ENCODE measurements around the gene CALN1. TPM values are rescaled to one million over a fixed set of nuclear protein-coding genes. Genes with fewer than 3 reads are reported as not detected.

Gene CALN1
- total and polyA plus RNA-seq, 12 donors, result not detected

- intact Hi-C loops (cut with DNase I), result no loop called here
- H3K27ac ChIP-seq, result no peak overlapping the region
- no peaks in the 10 kb centered on the region for H3K4me1 ChIP-seq
- no peaks in the 10 kb centered on the region for H3K36me3 ChIP-seq
- WGBS, 2 donors, result 64 to 76% methylated on average over 5 of the region's 5 CpGs
- H3K9me3 ChIP-seq, result no peaks in the 10 kb centered on the region
- no peak overlapping the region for H3K4me3 ChIP-seq
- TF ChIP-seq, protein P1, sequence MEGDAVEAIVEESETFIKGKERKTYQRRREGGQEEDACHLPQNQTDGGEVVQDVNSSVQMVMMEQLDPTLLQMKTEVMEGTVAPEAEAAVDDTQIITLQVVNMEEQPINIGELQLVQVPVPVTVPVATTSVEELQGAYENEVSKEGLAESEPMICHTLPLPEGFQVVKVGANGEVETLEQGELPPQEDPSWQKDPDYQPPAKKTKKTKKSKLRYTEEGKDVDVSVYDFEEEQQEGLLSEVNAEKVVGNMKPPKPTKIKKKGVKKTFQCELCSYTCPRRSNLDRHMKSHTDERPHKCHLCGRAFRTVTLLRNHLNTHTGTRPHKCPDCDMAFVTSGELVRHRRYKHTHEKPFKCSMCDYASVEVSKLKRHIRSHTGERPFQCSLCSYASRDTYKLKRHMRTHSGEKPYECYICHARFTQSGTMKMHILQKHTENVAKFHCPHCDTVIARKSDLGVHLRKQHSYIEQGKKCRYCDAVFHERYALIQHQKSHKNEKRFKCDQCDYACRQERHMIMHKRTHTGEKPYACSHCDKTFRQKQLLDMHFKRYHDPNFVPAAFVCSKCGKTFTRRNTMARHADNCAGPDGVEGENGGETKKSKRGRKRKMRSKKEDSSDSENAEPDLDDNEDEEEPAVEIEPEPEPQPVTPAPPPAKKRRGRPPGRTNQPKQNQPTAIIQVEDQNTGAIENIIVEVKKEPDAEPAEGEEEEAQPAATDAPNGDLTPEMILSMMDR (IDR thresholded peaks at IDR 0.05), result no peak
- peaks cover 0 to 9% (median 0%) of the 10 kb centered on the region in 7 donors for H3K27me3 ChIP-seq
- DNase-seq (no peak), ATAC-seq (no peak)
Observed at GRCh38 chr7:72313906-72314305, 98.2 kb downstream of the CALN1 start.

GRCh38 chr7:72310301-72310700 is 101.8 kb downstream of the CALN1 start:
- intact Hi-C loops (cut with DNase I), result no loop called here
- Histone ChIP-seq H3K9me3 (no peaks in the 10 kb centered on the region), H3K4me1 (no peaks in the 10 kb centered on the region), H3K4me3 (no peak overlapping the region), H3K27ac (no peak overlapping the region), H3K27me3 (peaks cover 0 to 23% (median 0%) of the 10 kb centered on the region in 7 donors), H3K36me3 (no peaks in the 10 kb centered on the region)
- 71 to 82% methylated on average over 4 of the region's 4 CpGs for WGBS, 2 donors
- TF ChIP-seq, protein P1 (IDR thresholded peaks at IDR 0.05), result no peak
- no peak for DNase-seq
- ATAC-seq, result no peak

- DNase-seq (no peak), ATAC-seq (no peak)
Observed at GRCh38 chr7:72309476-72309875, 102.7 kb downstream of the CALN1 start.

DNA sequence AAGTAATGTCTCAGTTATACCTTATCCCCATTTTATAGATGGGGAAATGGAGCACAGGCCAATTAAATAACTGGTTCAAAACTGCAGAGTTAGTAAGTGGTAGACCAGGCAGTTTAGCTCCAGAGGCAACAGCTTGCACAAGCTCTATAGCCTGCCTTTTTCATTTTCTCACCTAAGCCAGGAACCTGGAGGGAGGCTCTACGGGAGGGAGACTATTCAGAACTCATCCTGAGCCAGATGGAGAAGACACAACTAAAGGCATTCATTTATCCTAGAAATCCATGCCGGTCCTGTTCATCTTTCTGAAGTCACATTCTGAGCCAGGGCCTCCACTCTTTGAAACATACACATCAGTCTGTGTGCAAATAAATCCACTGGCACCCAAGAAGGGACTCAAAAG is 103.2 kb downstream of the CALN1 start:
- 77 to 85% methylated on average over 2 of the region's 2 CpGs for whole genome bisulfite sequencing, 2 donors
- no peak overlapping the region for H3K4me3 ChIP-seq
- no peak for DNase-seq
- peaks cover 0 to 23% (median 0%) of the 10 kb centered on the region in 7 donors for H3K27me3 ChIP-seq
- no peaks in the 10 kb centered on the region for H3K4me1 ChIP-seq
- no peak for ATAC-seq
- H3K27ac ChIP-seq, result no peak overlapping the region
- TF ChIP-seq, protein P1 (IDR thresholded peaks at IDR 0.05), result no peak
- H3K9me3 ChIP-seq, result no peaks in the 10 kb centered on the region
- H3K36me3 ChIP-seq, result no peaks in the 10 kb centered on the region
- intact Hi-C loops (cut with DNase I), result no loop called here

More at GRCh38 chr7:72309476-72309875, 102.7 kb downstream of the CALN1 start:
- Histone ChIP-seq H3K36me3 (no peaks in the 10 kb centered on the region), H3K9me3 (no peaks in the 10 kb centered on the region), H3K4me1 (no peaks in the 10 kb centered on the region), H3K27me3 (peaks cover 0 to 23% (median 0%) of the 10 kb centered on the region in 7 donors), H3K4me3 (no peak overlapping the region), H3K27ac (no peak overlapping the region)
- TF ChIP-seq, protein P1 (IDR thresholded peaks at IDR 0.05), result no peak
- intact Hi-C loops (cut with DNase I), result no loop called here
- 75 to 84% methylated on average over 9 of the region's 9 CpGs for WGBS, 2 donors

All from heart right ventricle (tissue), 16 donors.